HG02981 (cell line): ENCODE results near the gene MLXIP.

ENCODE experiments used
- ATAC-seq: cut with Tn5 transposase; IDR thresholded peaks from one replicate; pipeline ENCODE4 v1.9.1; 2021; ENCODE audit warnings: mild to moderate bottlenecking, moderate library complexity; ENCODE audit not compliant: unreplicated experiment

Gene MLXIP

DNA sequence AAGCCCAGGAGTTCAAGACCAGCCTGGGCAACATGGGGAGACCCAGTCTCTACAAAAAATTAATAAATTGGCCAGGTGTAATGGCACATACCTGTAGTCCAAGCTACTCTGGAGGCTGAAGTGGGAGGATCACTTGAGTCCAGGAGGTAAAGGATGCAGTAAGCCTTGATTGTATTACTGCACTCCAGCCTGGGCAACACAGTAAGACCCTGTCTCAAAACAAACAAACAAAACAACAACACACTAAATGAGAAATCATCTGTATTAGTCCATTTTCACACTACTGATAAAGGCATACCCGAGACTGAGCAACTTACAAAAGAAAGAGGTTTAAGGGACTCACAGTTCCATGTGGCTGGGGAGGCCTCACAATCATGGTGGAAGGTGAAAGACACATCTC lies 4.7 kb upstream of the MLXIP start:
- no peak for ATAC-seq

- ATAC-seq: no peak
Measured at GRCh38 chr12:122076743-122077495, 1.6 kb upstream of the MLXIP start.

DNA sequence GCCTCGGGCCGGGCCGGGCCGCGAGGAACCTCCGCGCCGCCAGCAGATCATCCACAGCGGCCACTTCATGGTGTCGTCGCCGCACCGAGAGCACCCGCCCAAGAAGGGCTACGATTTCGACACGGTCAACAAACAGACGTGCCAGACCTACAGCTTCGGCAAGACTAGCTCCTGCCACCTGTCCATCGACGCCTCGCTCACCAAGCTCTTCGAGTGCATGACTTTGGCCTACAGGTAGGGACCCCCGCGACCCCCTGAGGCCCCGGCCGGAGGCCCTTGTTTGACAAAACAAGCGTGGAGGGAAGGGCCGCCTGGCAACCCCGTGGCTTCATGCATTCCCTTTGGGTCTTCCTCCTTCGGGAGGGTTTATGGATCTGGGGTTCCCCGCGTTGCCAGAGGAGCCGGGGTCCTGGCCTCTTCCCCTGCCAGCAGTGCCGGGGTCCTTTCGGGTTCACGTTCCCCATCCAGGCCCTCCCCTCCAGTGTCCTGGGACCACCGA lies 526 bp downstream of the MLXIP start:
- ATAC-seq: peak; percentile 8

- no peak for ATAC-seq
Measured at GRCh38 chr12:122079532-122080081, 1.1 kb downstream of the MLXIP start.

- no peak for ATAC-seq
Measured at GRCh38 chr12:122080149-122081082, 1.9 kb downstream of the MLXIP start.

DNA sequence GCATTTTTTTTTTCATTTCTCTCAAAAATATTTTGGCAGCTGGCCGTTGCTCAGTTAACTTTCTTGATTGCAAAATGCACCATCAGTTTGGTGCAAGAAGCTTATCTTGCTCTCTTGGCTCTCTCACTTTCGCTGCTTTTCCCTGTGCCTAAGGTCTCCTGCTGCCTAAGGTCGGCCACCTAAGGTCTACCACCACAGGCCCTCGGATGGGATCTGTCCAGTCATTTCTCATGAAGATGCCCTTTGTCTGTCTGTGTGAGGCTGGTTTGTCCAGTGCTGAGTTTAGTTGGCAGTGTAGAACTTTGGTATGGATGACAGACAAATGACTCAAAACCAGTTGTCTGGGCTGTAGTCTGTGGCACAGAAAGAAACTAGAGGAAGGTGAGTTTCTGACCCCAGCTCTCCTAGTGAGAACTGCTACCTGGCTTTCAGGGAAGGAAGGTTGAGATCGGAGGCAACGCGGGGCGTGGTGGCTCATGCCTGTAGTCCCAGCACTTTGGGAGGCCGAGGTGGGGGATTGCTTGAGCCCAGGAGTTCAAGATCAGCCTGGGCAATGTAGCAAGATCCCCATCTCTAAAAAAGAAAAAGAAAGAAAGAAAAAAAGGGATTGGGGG lies 2.6 kb downstream of the MLXIP start:
- ATAC-seq: no peak

DNA sequence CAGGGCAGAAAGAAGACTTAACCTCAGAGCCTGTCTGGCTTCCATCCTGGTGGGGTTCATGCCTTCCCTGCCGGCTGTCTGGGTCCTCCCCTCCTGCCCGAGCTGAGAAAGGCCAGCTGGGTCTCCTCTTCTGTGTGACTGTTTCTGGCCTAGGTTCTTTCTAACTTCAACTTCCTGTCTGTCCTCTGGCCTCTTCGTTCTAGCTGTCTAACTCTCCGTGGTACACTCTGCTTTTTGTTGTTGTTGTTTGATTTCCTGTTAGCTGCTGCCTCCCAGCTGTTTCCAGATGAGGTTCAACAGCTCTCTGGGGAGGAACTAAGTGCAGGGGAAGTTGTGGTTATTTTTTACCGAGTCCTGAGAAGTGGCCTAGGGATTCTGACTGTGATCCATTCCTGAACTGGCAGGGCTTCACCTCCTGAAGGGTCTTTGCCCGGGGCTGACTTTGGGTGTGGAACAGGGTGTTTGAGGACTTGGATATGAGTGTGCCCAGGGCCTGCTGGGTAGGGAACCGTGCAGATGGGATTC lies 3.2 kb downstream of the MLXIP start:
- peak; percentile 41 for ATAC-seq

- ATAC-seq: no peak
Measured at GRCh38 chr12:122082621-122083356, 4.2 kb downstream of the MLXIP start.

- ATAC-seq: no peak
Measured at GRCh38 chr12:122084857-122085405, 6.4 kb downstream of the MLXIP start.

DNA sequence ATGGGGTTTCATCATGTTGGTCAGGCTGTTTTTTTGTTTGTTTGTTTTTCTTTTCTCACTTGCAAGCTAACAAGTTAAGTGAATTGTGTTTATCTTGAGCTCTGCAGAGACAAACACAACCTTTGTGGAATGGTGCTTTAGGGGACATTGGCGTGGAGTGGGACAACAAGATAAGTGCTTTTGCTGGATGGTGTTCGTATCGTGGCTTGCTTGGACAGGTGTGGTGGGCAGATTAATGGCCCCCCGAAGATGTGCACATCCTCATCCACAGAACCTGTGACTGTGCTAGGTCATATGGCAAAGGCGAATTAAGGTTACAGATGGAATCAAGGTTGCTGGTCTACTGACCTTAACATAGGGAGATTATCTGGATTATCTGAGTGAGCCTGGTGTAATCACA lies 7.0 kb downstream of the MLXIP start:
- ATAC-seq: no peak

GRCh38 chr12:122086116-122086515 lies 7.6 kb downstream of the MLXIP start:
- no peak for ATAC-seq

- ATAC-seq: no peak
Measured at GRCh38 chr12:122086641-122087285, 8.2 kb downstream of the MLXIP start.

GRCh38 chr12:122087431-122088178 lies 9.0 kb downstream of the MLXIP start:
- no peak for ATAC-seq

GRCh38 chr12:122088179-122088810 lies 9.7 kb downstream of the MLXIP start:
- no peak for ATAC-seq

DNA sequence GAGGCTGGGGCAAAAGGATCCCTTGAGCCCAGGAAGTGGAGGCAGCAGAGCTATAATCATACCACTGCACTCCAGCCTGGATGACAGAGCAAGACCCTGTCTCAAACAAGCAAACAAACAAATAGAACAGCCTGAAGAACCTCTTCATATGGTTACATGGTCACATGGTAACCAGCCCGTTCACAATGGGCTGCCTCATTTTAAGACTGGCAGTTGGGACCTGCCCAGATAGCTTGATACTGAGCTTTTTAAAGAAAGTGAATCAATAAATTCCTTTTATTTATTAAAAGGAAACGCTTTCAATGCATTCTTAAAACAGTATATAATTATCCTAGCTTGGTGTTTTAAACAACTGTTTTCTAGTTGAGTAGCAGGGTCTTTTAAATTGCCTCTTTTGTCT lies 10.5 kb downstream of the MLXIP start:
- no peak for ATAC-seq

DNA sequence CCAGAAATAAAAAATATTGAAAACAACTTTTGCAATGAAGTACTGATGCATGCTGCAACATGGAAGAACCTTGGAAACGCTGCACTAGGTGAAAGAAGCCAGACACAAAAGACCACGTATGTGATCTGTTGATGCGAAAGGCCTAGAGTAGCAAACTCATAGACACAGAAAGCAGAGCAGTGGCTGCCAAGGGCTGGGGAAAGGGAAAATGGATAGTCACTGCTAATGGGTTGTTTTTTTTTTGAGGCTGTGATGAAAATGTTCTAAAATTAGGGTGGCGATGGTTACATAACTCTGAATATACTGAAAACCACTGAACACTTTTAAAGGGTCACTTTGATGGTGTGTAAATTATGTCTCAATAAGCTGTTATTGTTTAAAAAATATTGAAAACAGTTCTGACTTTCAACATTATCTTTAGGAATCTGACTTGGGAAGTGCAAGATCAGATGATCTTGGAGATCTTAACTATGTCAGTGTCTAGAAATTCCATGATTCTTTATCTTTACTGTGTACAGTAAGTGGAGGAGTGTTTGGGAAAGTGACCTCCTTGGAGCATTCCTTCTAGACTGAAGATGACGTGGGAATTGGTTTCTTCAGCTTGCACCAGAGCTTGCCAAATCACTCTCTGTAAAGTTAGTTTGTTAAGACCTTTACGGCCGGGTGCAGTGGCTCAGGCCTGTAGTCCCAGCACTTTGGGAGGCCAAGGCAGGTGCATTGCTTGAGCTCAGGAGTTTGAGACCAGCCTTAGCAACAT lies 12.4 kb downstream of the MLXIP start:
- ATAC-seq: no peak

- ATAC-seq: no peak
Measured at GRCh38 chr12:122093098-122093883, 14.7 kb downstream of the MLXIP start.
